ENCODE data around the gene HAAO. TPM values are rescaled to one million over a fixed set of nuclear protein-coding genes. Genes with fewer than 3 reads are reported as not detected.

The HAAO gene
- total and polyA plus RNA-seq, 2 donors (not counting 1 experiment from before 2014, with no cell fraction given) = 6.4 to 17.6 TPM

- no peak overlapping the region for H3K27ac ChIP-seq (ENCODE audit: low read length in 2 of 2)
- Mint-ChIP-seq H3K4me3 (no peak overlapping the region), H3K4me1 (no peaks in the 10 kb centered on the region), H3K27me3 (no peaks in the 10 kb centered on the region), H3K9me3 (ENCODE audit: insufficient read depth) (no peaks in the 10 kb centered on the region), H3K27ac (no peak overlapping the region)
- TF ChIP-seq CTCF (IDR thresholded peaks at IDR 0.05) = no peak
- no peak for TF ChIP-seq EZH2 (IDR thresholded peaks at IDR 0.05; ENCODE audit: borderline replicate concordance, insufficient read depth, low read depth, low read length, poor library complexity, severe bottlenecking)
- no peaks in the 10 kb centered on the region for H3K4me1 ChIP-seq (ENCODE audit: control insufficient read depth in 2 of 2, insufficient read depth in 2 of 2, low read length in 2 of 2)
- H2AFZ ChIP-seq (ENCODE audit: insufficient read depth, low read depth, low read length, poor library complexity, severe bottlenecking) = no peak overlapping the region
- no peak overlapping the region for H3K9ac ChIP-seq (ENCODE audit: low read length)
- no peak overlapping the region for H3K4me3 ChIP-seq (ENCODE audit: control extremely low read depth in 1 of 5, extremely low read depth in 1 of 5, insufficient read depth in 1 of 5, low read depth in 2 of 5, low read length in 4 of 5)
- no peaks in the 10 kb centered on the region for H3K9me3 ChIP-seq (ENCODE audit: control extremely low read depth in 1 of 3, control insufficient read depth in 2 of 3, insufficient read depth in 1 of 3, low read length in 2 of 3)
- intact Hi-C loops (cut with micrococcal nuclease) = no loop called here
- 91% methylated on average over 4 of the region's 5 CpGs for WGBS (ENCODE audit: insufficient coverage)
- no peaks in the 10 kb centered on the region for H3K79me2 ChIP-seq (ENCODE audit: control insufficient read depth, insufficient read depth, low read length)
- POLR2A ChIA-PET = no interaction called here
- ATAC-seq (ENCODE audit: low read depth) (no peak), DNase-seq (no peak)
- H3K36me3 ChIP-seq (replicated peaks in 1 of 2; ENCODE audit: control extremely low read depth in 1 of 2, control insufficient read depth in 1 of 2, extremely low read depth in 1 of 2, insufficient read depth in 2 of 2, low read length in 1 of 2) = no peaks in the 10 kb centered on the region
- CTCF ChIA-PET = interaction anchor here (0.9 to 1.5 kb wide), 3 partner anchors 10 to 704 kb away, joined by 3 read pairs; no protein-coding TSS in a partner anchor
- no peak overlapping the region for H3K4me2 ChIP-seq (replicated peaks; ENCODE audit: low read depth, low read length, poor library complexity, severe bottlenecking)
- no peaks in the 10 kb centered on the region for H3K27me3 ChIP-seq (replicated peaks in 1 of 4; ENCODE audit: control extremely low read depth in 1 of 4, control insufficient read depth in 3 of 4, insufficient read depth in 4 of 4, low read length in 3 of 4)
- no peaks in the 10 kb centered on the region for H4K20me1 ChIP-seq (ENCODE audit: control insufficient read depth, insufficient read depth, low read length, poor library complexity, severe bottlenecking)
These were observed 45.8 kb upstream of the HAAO start for GRCh38 chr2:42838133-42838532.

- intact Hi-C loops (cut with micrococcal nuclease) = no loop called here
- no peaks in the 10 kb centered on the region for H3K27me3 ChIP-seq (replicated peaks in 1 of 4; ENCODE audit: control extremely low read depth in 1 of 4, control insufficient read depth in 3 of 4, insufficient read depth in 4 of 4, low read length in 3 of 4)
- H3K4me1 ChIP-seq (ENCODE audit: control insufficient read depth in 2 of 2, insufficient read depth in 2 of 2, low read length in 2 of 2) = no peaks in the 10 kb centered on the region
- no peaks in the 10 kb centered on the region for H3K9me3 Mint-ChIP-seq (ENCODE audit: insufficient read depth)
- no peak overlapping the region for H3K9ac ChIP-seq (ENCODE audit: low read length)
- H2AFZ ChIP-seq (ENCODE audit: insufficient read depth, low read depth, low read length, poor library complexity, severe bottlenecking) = no peak overlapping the region
- no peaks in the 10 kb centered on the region for H3K79me2 ChIP-seq (ENCODE audit: control insufficient read depth, insufficient read depth, low read length)
- TF ChIP-seq CTCF (IDR thresholded peaks at IDR 0.05) (no peak), EZH2 (IDR thresholded peaks at IDR 0.05; ENCODE audit: borderline replicate concordance, insufficient read depth, low read depth, low read length, poor library complexity, severe bottlenecking) (no peak)
- H3K4me2 ChIP-seq (replicated peaks; ENCODE audit: low read depth, low read length, poor library complexity, severe bottlenecking) = no peak overlapping the region
- no peak overlapping the region for H3K27ac ChIP-seq (ENCODE audit: low read length in 2 of 2)
- H3K4me1 Mint-ChIP-seq = no peaks in the 10 kb centered on the region
- ChIA-PET POLR2A (no interaction called here), CTCF (interaction anchor here (0.6 to 1.1 kb wide), 2 partner anchors 735 to 773 kb away, joined by 3 read pairs; no protein-coding TSS in a partner anchor)
- no peak overlapping the region for H3K4me3 ChIP-seq (ENCODE audit: control extremely low read depth in 1 of 5, extremely low read depth in 1 of 5, insufficient read depth in 1 of 5, low read depth in 2 of 5, low read length in 4 of 5)
- DNase-seq = no peak
- no peak for ATAC-seq (ENCODE audit: low read depth)
- H3K9me3 ChIP-seq (ENCODE audit: control extremely low read depth in 1 of 3, control insufficient read depth in 2 of 3, insufficient read depth in 1 of 3, low read length in 2 of 3) = no peaks in the 10 kb centered on the region
- H3K4me3 Mint-ChIP-seq = no peak overlapping the region
- H3K27me3 Mint-ChIP-seq = no peaks in the 10 kb centered on the region
- no peak overlapping the region for H3K27ac Mint-ChIP-seq
- no peaks in the 10 kb centered on the region for H3K36me3 ChIP-seq (replicated peaks in 1 of 2; ENCODE audit: control extremely low read depth in 1 of 2, control insufficient read depth in 1 of 2, extremely low read depth in 1 of 2, insufficient read depth in 2 of 2, low read length in 1 of 2)
- 70% methylated on average over 3 of the region's 5 CpGs for WGBS (ENCODE audit: insufficient coverage)
- H4K20me1 ChIP-seq (ENCODE audit: control insufficient read depth, insufficient read depth, low read length, poor library complexity, severe bottlenecking) = no peaks in the 10 kb centered on the region
These were observed 43.4 kb upstream of the HAAO start for GRCh38 chr2:42835577-42836371.

All from B cell (primary cell).